SK-N-SH treated with all-trans-retinoic acid at 6 μM for 48 hours (cell line): ENCODE data around the gene ARHGAP26.

Source experiments
- ATAC-seq: fragments of 200-7000 bp; cut with Tn5 transposase; 3 replicates; pipeline ENCODE4 v1.9.1; 2020; ENCODE audit warnings: mild to moderate bottlenecking, moderate library complexity
- ARNTL ChIP-seq: fragments of 450-650 bp; formaldehyde crosslinking; IDR thresholded peaks from 2 replicates; pipeline ENCODE4 v1.5.0; 2020; ENCODE audit warnings: low read depth, mild to moderate bottlenecking, moderate library complexity, borderline replicate concordance
- BACH2 ChIP-seq: fragments of 250-450 bp; sonication (Bioruptor Pico); IDR thresholded peaks from 2 replicates; pipeline ENCODE4 v1.9.0; 2021; ENCODE audit warnings: mild to moderate bottlenecking, borderline replicate concordance
- CREB5 ChIP-seq: fragments of 250-450 bp; sonication (Bioruptor Pico); IDR thresholded peaks from 2 replicates; pipeline ENCODE4 v1.5.1; 2020; ENCODE audit warnings: low read depth, mild to moderate bottlenecking, moderate library complexity
- CSDC2 ChIP-seq: fragments of 250-450 bp; sonication (Bioruptor Pico); IDR thresholded peaks from 2 replicates; pipeline ENCODE4 v1.5.0; 2020; ENCODE audit warnings: mild to moderate bottlenecking, moderate library complexity
- CSRNP3 ChIP-seq: fragments of 250-450 bp; sonication (Bioruptor Pico); IDR thresholded peaks from 2 replicates; pipeline ENCODE4 v1.5.1; 2021; ENCODE audit warnings: mild to moderate bottlenecking, moderate library complexity
- ESRRG ChIP-seq: fragments of 250-450 bp; sonication (Bioruptor Pico); IDR thresholded peaks from 2 replicates; pipeline ENCODE4 v1.6.1; 2021; ENCODE audit warnings: mild to moderate bottlenecking
- GLIS3 ChIP-seq: fragments of 250-450 bp; sonication (Bioruptor Pico); IDR thresholded peaks from 2 replicates; pipeline ENCODE4 v1.5.0; 2020; ENCODE audit warnings: mild to moderate bottlenecking, moderate library complexity
- ISL1 ChIP-seq: fragments of 250-450 bp; sonication (Bioruptor Pico); IDR thresholded peaks from 2 replicates; pipeline ENCODE4 v2.1.2; 2022; ENCODE audit warnings: mild to moderate bottlenecking, moderate library complexity
- OSR1 ChIP-seq: fragments of 250-450 bp; sonication (Bioruptor Pico); IDR thresholded peaks from 2 replicates; pipeline ENCODE4 v1.8.0; 2022; ENCODE audit warnings: moderate library complexity, mild to moderate bottlenecking, inconsistent platforms
- PATZ1 ChIP-seq: fragments of 250-450 bp; sonication (Bioruptor Pico); IDR thresholded peaks from 2 replicates; pipeline ENCODE4 v1.8.0; 2020; ENCODE audit warnings: mild to moderate bottlenecking, moderate library complexity, borderline replicate concordance
- PPARA ChIP-seq: fragments of 250-450 bp; sonication (Bioruptor Pico); IDR thresholded peaks from 2 replicates; pipeline ENCODE4 v1.5.0; 2020; ENCODE audit warnings: mild to moderate bottlenecking, borderline replicate concordance
- RARB ChIP-seq: fragments of 250-450 bp; sonication (Bioruptor Pico); IDR thresholded peaks from 2 replicates; pipeline ENCODE4 v1.8.0; 2021; ENCODE audit warnings: mild to moderate bottlenecking, moderate library complexity
- SNAI2 ChIP-seq: fragments of 250-450 bp; sonication (Bioruptor Pico); IDR thresholded peaks from 2 replicates; pipeline ENCODE4 v1.5.0; 2020; ENCODE audit warnings: mild to moderate bottlenecking, moderate library complexity
- TCF4 ChIP-seq: fragments of 250-450 bp; sonication (Bioruptor Pico); IDR thresholded peaks from 2 replicates; pipeline ENCODE4 v1.8.0; 2021; ENCODE audit warnings: mild to moderate bottlenecking, moderate library complexity, borderline replicate concordance
- TOX ChIP-seq: fragments of 250-450 bp; sonication (Bioruptor Pico); IDR thresholded peaks from 2 replicates; pipeline ENCODE4 v1.8.0; 2021; ENCODE audit warnings: mild to moderate bottlenecking, moderate library complexity, borderline replicate concordance
- TSHZ2 ChIP-seq: fragments of 250-450 bp; sonication (Bioruptor Pico); IDR thresholded peaks from 2 replicates; pipeline ENCODE4 v1.5.0; 2020; ENCODE audit warnings: mild to moderate bottlenecking, moderate library complexity
- ZC3H10 ChIP-seq: fragments of 250-450 bp; sonication (Bioruptor Pico); IDR thresholded peaks from 2 replicates; pipeline ENCODE4 v1.5.1; 2021; ENCODE audit warnings: mild to moderate bottlenecking, moderate library complexity
- ZNF565 ChIP-seq: fragments of 450-650 bp; formaldehyde crosslinking; conservative IDR thresholded peaks from 2 replicates; pipeline ENCODE4 v1.5.0; 2020; ENCODE audit warnings: low read depth, mild to moderate bottlenecking, moderate library complexity
- ZNF70 ChIP-seq: fragments of 450-650 bp; formaldehyde crosslinking; IDR thresholded peaks from 2 replicates; pipeline ENCODE4 v1.5.0; 2020; ENCODE audit warnings: mild to moderate bottlenecking, moderate library complexity
- ZNF8 ChIP-seq: fragments of 450-650 bp; formaldehyde crosslinking; IDR thresholded peaks from 2 replicates; pipeline ENCODE4 v1.5.0; 2020; ENCODE audit warnings: mild to moderate bottlenecking, moderate library complexity

ARHGAP26 gene

GRCh38 chr5:142794537-142794936 lies 24.4 kb downstream of the ARHGAP26 start:
- ATAC-seq: no peak

GRCh38 chr5:142795251-142795650 lies 25.1 kb downstream of the ARHGAP26 start:
- no peak for ATAC-seq
- no peak for TF ChIP-seq ZNF70
- no peak for TF ChIP-seq BACH2 (CRISPR knock-in tag)
- no peak for TF ChIP-seq CSDC2
- TF ChIP-seq CREB5: no peak
- no peak for TF ChIP-seq GLIS3
- TF ChIP-seq ZNF565: no peak
- TF ChIP-seq ESRRG (CRISPR knock-in tag): no peak
- no peak for TF ChIP-seq RARB
- no peak for TF ChIP-seq CSRNP3 (CRISPR knock-in tag)
- TF ChIP-seq PATZ1 (CRISPR knock-in tag): no peak
- TF ChIP-seq TSHZ2 (CRISPR knock-in tag): no peak
- TF ChIP-seq ISL1: no peak
- no peak for TF ChIP-seq TCF4 (CRISPR knock-in tag)
- TF ChIP-seq OSR1 (CRISPR knock-in tag): no peak
- TF ChIP-seq ZNF8 (CRISPR knock-in tag): no peak
- no peak for TF ChIP-seq PPARA (CRISPR knock-in tag)
- TF ChIP-seq ARNTL (CRISPR knock-in tag): no peak
- TF ChIP-seq ZC3H10 (CRISPR knock-in tag): no peak

More at GRCh38 chr5:142794537-142794936, 24.4 kb downstream of the ARHGAP26 start:
- TF ChIP-seq OSR1 (CRISPR knock-in tag) (no peak), CSRNP3 (CRISPR knock-in tag) (no peak), TOX (CRISPR knock-in tag) (no peak), SNAI2 (CRISPR knock-in tag) (no peak), TSHZ2 (CRISPR knock-in tag) (no peak), GLIS3 (no peak), CSDC2 (no peak)
